Activated CD4-positive, CD25-positive, alpha-beta regulatory T cell treated with anti-CD3 and anti-CD28 coated beads, Interleukin-2, amount 50 U/mL, for 72 hours (primary cell): ENCODE results near the gene KLHL26.
"Not testable (repeated sequence)": the region's sequence is repeated elsewhere in the genome, so short reads cannot be mapped to it uniquely, and the experiment has no call there.

ENCODE experiments used
- DNase-seq: peaks from one replicate; pipeline ENCODE4 v3.0.0; 2021

The KLHL26 gene

GRCh38 chr19:18636969-18637629, at the start of gene KLHL26:
Gene KLHL26, plus strand, starts transcription at chr19:18637028. Its CDS starts 27 bp downstream, at chr19:18637055.
- peak; percentile 36 for DNase-seq

- no peak for DNase-seq
Observed at GRCh38 chr19:18587561-18587960, 49.3 kb upstream of the KLHL26 start.

- no peak for DNase-seq
Observed at GRCh38 chr19:18587962-18588610, 48.7 kb upstream of the KLHL26 start.

- peak; percentile 86 for DNase-seq
Observed at GRCh38 chr19:18588611-18589379, 48.0 kb upstream of the KLHL26 start, which contains the start of gene REX1BD. Gene REX1BD, plus strand, starts transcription at chr19:18588798. Its CDS starts 4 bp downstream, at chr19:18588802.

- DNase-seq, result peak; percentile 73
Observed at GRCh38 chr19:18589380-18590272, 47.2 kb upstream of the KLHL26 start.

GRCh38 chr19:18590273-18591272, 46.3 kb upstream of the KLHL26 start:
- no peak for DNase-seq

- no peak for DNase-seq
Observed at GRCh38 chr19:18591735-18592385, 45.0 kb upstream of the KLHL26 start.

- DNase-seq, result not testable (repeated sequence)
Observed at GRCh38 chr19:18592732-18593131, 44.1 kb upstream of the KLHL26 start.

- no peak for DNase-seq
Observed at GRCh38 chr19:18593367-18594095, 43.3 kb upstream of the KLHL26 start.

- DNase-seq, result peak; percentile 74
Observed at GRCh38 chr19:18594096-18594823, 42.6 kb upstream of the KLHL26 start.

- no peak for DNase-seq
Observed at GRCh38 chr19:18594824-18595373, 41.9 kb upstream of the KLHL26 start.

- DNase-seq, result no peak
Observed at GRCh38 chr19:18595475-18595874, 41.4 kb upstream of the KLHL26 start.

GRCh38 chr19:18596752-18597157, 40.1 kb upstream of the KLHL26 start:
- DNase-seq, result no peak

- DNase-seq, result no peak
Observed at GRCh38 chr19:18597809-18598660, 38.8 kb upstream of the KLHL26 start.

GRCh38 chr19:18599485-18599884, 37.3 kb upstream of the KLHL26 start:
- DNase-seq, result no peak

- not testable (repeated sequence) for DNase-seq
Observed at GRCh38 chr19:18600692-18601397, 36.0 kb upstream of the KLHL26 start.

- DNase-seq, result no peak
Observed at GRCh38 chr19:18601875-18602274, 35.0 kb upstream of the KLHL26 start.
